Esophagus muscularis mucosa (tissue), 3 donors: Measurements from ENCODE around the gene AP3S1.

Experiments
- POLR2AphosphoS5 ChIP-seq, 2 donors: sonication (generic); formaldehyde crosslinking; IDR thresholded peaks; one replicate each; pipeline ENCODE4 v1.6.1; 2017; ENCODE audit warnings: antibody characterized with exemption in 2 of 2
- TF ChIP-seq, protein P1 (sequence below), 3 experiments: fragments of 200-600 bp in 2 of 3; fragments of 450-650 bp in 1 of 3; sonication (generic) in 2 of 3; IDR thresholded peaks; one replicate each; pipeline ENCODE4 v1.5.1; 2017 to 2019; ENCODE audit warnings: antibody characterized with exemption in 3 of 3, mild to moderate bottlenecking in 2 of 3, moderate library complexity in 1 of 3

DNA sequence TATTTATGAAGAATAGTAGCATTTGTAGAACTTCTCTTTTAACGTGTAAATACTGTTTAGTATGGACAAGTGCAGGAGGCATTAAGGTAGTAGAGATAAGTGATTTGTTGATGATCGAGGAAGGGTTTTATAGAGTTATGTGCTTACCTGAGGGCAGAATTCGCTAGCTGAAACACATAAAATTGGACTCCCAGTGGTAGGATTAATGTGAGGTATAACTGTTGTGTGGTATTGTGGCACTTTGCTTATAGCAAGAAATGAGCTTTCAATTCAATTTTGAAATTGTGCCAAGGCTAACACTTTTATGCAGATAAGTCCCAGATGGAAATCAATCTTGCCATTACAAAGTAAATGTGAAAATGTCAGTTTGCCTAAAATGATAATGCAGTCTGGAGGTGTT lies 1.2 kb downstream of the AP3S1 start:
- TF ChIP-seq POLR2AphosphoS5 (IDR thresholded peaks at IDR 0.05), result no peak
- TF ChIP-seq, protein P1, sequence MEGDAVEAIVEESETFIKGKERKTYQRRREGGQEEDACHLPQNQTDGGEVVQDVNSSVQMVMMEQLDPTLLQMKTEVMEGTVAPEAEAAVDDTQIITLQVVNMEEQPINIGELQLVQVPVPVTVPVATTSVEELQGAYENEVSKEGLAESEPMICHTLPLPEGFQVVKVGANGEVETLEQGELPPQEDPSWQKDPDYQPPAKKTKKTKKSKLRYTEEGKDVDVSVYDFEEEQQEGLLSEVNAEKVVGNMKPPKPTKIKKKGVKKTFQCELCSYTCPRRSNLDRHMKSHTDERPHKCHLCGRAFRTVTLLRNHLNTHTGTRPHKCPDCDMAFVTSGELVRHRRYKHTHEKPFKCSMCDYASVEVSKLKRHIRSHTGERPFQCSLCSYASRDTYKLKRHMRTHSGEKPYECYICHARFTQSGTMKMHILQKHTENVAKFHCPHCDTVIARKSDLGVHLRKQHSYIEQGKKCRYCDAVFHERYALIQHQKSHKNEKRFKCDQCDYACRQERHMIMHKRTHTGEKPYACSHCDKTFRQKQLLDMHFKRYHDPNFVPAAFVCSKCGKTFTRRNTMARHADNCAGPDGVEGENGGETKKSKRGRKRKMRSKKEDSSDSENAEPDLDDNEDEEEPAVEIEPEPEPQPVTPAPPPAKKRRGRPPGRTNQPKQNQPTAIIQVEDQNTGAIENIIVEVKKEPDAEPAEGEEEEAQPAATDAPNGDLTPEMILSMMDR (IDR thresholded peaks at IDR 0.05), result no peak
